GM21526 (cell line): ENCODE results near the gene FOXO3.

ENCODE experiments used
- ATAC-seq: cut with Tn5 transposase; IDR thresholded peaks from one replicate; pipeline ENCODE4 v1.9.1; 2021; ENCODE audit warnings: moderate library complexity; ENCODE audit not compliant: unreplicated experiment, low FRiP score

Gene FOXO3

GRCh38 chr6:108622641-108623298 lies 62.1 kb downstream of the FOXO3 start:
- ATAC-seq = no peak

GRCh38 chr6:108623995-108624394 lies 63.3 kb downstream of the FOXO3 start:
- no peak for ATAC-seq

GRCh38 chr6:108625581-108625980 lies 64.9 kb downstream of the FOXO3 start:
- ATAC-seq = no peak

GRCh38 chr6:108626777-108627176 lies 66.1 kb downstream of the FOXO3 start:
- ATAC-seq = no peak

GRCh38 chr6:108627692-108628550 lies 67.2 kb downstream of the FOXO3 start:
- ATAC-seq = no peak

- no peak for ATAC-seq
These were observed 69.5 kb downstream of the FOXO3 start for GRCh38 chr6:108630050-108630714.

- ATAC-seq = no peak
These were observed 71.7 kb downstream of the FOXO3 start for GRCh38 chr6:108632441-108632840.

- no peak for ATAC-seq
These were observed 72.7 kb downstream of the FOXO3 start for GRCh38 chr6:108633436-108633835.

GRCh38 chr6:108635505-108636226 lies 74.9 kb downstream of the FOXO3 start:
- no peak for ATAC-seq

GRCh38 chr6:108637963-108638362 lies 77.2 kb downstream of the FOXO3 start:
- no peak for ATAC-seq

GRCh38 chr6:108638993-108639392 lies 78.3 kb downstream of the FOXO3 start:
- no peak for ATAC-seq

GRCh38 chr6:108640104-108640503 lies 79.4 kb downstream of the FOXO3 start:
- no peak for ATAC-seq

- no peak for ATAC-seq
These were observed 82.5 kb downstream of the FOXO3 start for GRCh38 chr6:108643184-108643583.

GRCh38 chr6:108644252-108644651 lies 83.5 kb downstream of the FOXO3 start:
- ATAC-seq = no peak

GRCh38 chr6:108648191-108648590 lies 87.5 kb downstream of the FOXO3 start:
- ATAC-seq = no peak

GRCh38 chr6:108650325-108650724 lies 89.6 kb downstream of the FOXO3 start:
- ATAC-seq = no peak

GRCh38 chr6:108650781-108651180 lies 90.1 kb downstream of the FOXO3 start:
- no peak for ATAC-seq

GRCh38 chr6:108651340-108652227 lies 90.9 kb downstream of the FOXO3 start:
- no peak for ATAC-seq

GRCh38 chr6:108652375-108652774 lies 91.7 kb downstream of the FOXO3 start:
- no peak for ATAC-seq

GRCh38 chr6:108653949-108654348 lies 93.2 kb downstream of the FOXO3 start:
- ATAC-seq = no peak
